NCI-H2171 (cell line): Measurements from ENCODE around the gene CDH23.

ENCODE experiments used
- DNase-seq: peaks from one replicate; lab custom pipeline; 2025; lab: John Stamatoyannopoulos, UW

The CDH23 gene

GRCh38 chr10:71659111-71659634, 262.5 kb downstream of the CDH23 start:
- no peak for DNase-seq

DNA sequence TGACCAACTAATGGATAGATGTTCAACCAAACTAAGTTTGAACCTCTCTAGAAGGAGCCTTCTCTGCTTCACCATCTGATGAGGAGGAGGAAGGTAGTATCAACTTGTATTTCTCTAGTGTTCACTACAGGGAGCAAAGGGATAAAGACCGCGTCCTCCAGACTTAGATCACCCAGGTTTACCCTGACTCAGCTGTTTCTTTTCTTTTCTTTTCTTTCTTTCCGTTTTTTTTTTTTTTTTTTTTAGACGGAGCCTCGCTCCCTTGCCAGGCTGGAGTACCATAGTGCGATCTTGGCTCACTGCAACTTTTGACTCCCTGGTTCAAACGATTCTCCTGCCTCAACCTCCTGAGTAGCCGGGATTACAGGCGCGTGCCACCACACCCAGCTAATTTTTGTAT, 263.0 kb downstream of the CDH23 start:
- no peak for DNase-seq

GRCh38 chr10:71660313-71660712, 263.6 kb downstream of the CDH23 start:
- no peak for DNase-seq

GRCh38 chr10:71661060-71661622, 264.4 kb downstream of the CDH23 start:
- no peak for DNase-seq

- no peak for DNase-seq
These were observed 265.1 kb downstream of the CDH23 start for GRCh38 chr10:71661779-71662336.

DNA sequence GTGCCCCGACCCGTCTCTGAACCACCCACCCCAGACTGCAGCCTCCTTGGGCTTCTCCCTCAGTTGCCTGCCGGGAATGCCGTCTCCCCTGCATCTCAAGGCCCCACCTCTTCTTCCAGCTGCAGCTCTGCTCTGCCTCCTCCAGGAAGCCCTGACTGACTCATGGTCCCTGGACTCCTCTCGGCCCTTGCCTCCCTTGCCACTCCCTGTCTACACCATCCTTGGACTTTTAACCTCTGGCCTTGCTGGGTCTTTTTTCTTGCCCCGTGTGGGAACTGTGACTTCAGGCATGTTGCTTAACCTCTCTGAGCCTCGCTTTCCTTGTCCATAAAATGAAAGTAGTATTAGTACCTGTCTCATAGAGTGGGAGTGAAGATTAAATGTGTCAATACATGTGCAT, 266.6 kb downstream of the CDH23 start:
- DNase-seq, result no peak

GRCh38 chr10:71664585-71664984, 267.9 kb downstream of the CDH23 start:
- DNase-seq, result no peak

- no peak for DNase-seq
These were observed 268.7 kb downstream of the CDH23 start for GRCh38 chr10:71665456-71665855.

- DNase-seq, result no peak
These were observed 270.1 kb downstream of the CDH23 start for GRCh38 chr10:71666639-71667386.

DNA sequence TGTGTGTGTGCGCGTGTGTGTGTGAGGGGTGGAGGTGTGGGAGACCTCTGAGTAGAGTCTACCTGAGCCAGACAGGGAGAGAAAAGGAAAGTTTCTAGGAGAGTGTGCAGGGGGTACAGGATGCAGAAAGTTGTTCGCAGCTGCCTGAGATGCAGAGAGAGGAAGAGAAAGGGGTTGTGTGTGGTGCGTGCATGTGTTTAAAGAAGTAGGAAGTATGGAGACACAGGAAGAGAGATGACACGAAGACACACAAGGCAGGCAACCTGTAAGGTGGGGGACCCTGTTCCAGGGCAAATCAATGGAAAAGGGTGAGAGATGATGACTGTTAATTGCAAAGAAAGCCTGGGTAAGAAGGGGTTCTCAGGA, 270.6 kb downstream of the CDH23 start:
- no peak for DNase-seq

DNA sequence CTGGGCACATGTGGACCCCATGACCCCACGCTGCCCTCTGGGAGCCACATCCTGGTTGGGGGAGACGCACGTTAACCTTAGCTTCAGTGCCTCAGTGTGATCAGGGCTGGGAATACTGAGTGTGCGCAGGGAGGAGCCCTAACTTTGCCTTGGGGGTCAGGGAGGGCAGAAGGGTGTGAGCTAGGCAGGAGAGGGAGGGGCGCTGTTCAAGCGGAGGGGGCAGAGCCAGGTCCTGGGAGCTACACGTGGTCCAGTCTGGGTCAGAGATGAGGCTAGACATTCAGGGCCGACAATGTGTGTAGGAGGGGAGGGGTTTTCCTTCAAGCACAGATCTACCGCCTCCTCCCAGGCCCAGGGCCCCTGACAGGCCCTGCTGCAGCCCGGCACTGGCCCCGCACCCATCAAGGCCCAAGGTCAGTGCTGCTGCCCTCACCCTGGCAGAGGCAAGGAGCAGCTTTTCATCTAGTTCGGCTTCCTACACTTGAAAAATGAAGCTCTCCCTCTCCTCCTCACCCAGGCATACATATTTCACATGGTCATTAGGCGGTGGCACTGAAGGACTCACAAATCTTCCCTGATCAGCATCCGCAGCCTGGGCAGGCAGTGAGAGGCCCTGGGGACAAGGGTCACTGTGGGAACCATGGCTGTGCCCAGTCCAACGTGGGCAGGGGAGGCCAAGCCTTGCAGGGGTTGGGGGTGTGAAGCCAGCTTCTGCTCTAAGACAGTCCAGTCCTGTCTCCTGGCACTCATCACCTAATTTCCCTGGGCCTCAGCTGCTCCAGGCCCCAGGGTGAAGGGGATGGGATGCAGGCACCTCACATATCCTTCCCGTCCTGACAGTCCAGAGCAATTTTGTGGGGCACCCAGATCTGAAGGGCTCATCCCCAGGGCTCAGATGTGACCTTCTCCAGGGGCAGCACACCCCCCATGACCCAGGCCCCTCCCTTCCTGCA, 275.6 kb downstream of the CDH23 start:
- no peak for DNase-seq

- DNase-seq, result no peak
These were observed 278.7 kb downstream of the CDH23 start for GRCh38 chr10:71675295-71675970.

DNA sequence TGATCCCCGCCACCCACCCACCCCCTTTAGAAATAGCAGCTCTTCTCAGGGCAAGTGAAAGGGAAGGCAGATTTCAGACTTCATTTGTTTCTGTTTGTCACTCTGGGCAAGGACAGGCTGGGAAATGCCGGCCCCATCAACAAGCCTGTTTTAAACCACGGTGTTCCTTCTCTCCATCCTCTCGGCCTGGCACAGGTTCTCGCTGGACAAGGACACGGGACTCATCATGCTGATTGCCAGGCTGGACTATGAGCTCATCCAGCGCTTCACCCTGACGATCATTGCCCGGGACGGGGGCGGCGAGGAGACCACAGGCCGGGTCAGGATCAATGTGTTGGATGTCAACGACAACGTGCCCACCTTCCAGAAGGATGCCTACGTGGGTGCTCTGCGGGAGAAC, 280.5 kb downstream of the CDH23 start:
- no peak for DNase-seq

DNA sequence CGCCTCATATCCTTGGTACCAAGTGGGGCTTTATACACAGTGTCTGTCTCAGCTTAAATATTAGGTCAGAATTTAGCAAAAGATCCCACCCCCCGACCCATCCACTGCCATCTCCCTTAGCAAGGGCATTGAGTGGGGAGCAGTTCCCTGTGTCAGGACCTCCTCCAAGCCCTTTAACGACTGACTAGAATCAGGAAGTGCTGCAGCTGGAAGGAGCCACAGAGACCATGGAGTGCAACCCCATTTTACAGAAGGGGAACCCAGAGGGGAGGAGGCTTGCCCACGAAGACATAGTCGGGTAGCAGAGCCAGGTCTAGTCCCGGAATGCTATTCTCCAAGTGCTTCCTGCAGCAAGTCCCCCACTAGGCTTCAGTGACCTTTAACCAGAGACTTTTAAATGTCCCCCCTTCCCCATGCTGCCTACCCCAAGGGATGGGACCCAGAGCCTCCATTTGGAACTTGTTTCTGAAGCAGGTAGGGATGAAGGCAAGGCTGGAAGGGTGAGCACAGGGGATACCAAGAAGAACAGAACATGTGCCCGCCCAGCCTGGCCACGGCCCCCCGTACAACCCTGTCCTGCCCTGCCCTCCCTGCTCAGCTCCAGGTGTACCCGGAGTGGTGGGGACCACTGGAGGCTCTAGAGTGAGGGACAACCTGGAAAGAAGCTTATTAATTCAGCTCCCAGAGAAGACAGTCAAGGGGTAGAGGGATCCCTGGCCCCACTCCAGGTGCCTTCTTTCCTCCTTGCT, 281.5 kb downstream of the CDH23 start:
- no peak for DNase-seq

- no peak for DNase-seq
These were observed 282.7 kb downstream of the CDH23 start for GRCh38 chr10:71679425-71679824.

DNA sequence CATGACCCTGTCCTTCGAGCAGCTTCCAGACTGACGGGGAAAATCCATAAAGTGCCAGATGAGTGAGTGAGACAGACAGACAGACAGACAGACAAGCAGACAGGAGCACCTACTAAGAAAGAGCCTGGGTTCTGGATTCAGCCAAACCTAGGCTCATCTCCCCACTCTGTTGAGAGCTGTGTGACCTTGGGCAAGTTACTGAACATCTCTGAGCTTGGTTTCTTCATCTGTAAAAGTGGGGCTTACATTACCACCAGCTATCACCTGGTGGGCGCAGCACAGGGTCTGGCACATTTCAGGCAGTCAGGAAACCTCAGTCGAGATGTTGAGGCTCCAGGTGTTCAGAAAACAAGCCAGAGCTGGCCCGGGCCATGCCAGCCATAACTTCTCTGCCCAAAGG, 285.3 kb downstream of the CDH23 start:
- no peak for DNase-seq

DNA sequence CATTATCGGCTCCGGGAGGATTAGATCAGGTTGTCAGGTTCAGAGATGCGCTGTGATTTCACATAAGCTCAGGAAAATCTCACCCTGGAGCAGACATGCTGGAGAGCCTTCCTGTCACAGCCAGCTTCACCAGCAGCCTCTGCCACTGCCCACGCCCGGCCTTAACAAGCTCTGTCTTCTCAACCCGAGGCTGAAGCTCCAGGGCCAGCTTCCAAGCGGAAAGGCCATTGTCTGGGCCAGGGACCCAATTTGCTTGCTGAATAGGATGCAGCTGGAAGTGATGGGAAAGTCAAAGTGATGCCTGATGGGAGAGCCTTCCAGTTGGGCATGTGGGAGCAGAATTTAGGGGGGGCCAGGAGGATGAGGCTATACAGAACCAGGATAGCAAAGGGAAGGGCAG, 286.6 kb downstream of the CDH23 start:
- DNase-seq, result no peak

DNA sequence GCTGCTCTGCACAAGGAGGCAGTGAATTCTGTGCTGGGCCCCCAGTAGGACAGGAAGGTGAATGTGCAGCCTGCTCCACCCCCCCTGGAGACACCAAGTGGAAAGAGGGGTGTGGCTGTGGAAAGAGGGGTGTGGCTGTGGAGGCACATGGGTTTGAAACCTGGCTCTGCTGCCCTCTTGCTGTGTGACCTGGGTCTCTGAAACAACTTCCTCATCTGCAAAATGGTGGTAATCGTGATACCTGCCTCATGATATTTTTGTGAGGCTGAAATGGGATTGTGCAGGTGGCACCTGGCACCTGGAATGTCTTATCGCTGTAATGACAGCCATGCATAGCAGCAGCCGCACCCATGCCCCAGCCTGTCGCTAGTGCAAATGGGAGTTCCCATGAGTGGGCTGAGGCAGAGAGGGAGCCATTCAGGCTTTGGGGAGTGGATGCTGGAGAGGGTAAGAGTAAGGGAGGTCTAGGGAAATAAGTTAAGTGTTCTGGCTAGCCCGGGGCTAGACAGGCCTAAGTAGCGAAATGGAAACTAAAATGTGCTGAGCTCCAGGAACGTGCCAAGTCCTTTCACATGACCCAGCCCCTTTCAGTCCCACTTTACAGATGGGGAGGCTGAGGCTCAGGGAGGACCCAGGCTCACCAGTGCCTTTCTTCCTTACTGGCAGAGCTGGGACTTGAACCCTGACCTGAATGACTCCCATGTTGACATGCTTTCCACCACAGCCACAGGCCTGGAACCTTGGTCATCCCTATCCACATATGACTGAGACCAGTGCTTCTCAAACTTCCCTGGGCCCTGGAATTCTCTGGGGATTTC, 287.8 kb downstream of the CDH23 start:
- DNase-seq, result no peak

DNA sequence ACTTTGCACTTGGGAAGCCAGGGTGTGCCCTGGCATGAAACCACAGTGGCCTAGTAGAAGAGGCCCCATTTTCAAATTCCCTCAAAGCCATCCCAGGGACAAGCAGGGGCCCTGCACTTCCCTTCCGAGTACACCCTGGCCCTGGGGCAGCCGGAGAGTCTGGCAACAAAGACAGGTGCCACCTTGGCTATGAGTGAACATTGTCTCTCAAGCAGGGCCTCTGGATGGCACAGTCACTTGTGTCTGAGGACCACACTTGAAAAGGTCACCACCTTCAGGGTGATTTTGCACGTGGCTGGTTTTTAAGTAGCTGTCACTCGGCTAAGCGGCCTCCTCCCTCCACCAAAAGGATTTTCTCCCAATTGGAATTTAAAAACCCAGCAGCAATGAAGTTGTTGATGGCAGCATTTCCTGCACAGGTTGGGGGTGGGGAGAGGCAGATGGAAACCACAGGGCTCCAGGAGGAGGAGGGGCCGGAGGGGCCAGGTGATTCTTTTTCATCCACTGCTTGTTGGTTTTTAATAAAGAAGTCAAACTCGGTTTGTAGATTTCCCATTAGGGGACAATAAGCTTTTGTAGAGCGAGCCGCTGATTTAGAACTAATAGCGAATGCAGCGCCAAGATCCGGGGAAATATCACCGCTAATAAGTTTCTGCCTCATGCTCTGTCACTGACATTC, 289.0 kb downstream of the CDH23 start:
- no peak for DNase-seq

- no peak for DNase-seq
These were observed 290.4 kb downstream of the CDH23 start for GRCh38 chr10:71687077-71687476.
